Measurements from ENCODE around the gene C10orf67.

Gene C10orf67

DNA sequence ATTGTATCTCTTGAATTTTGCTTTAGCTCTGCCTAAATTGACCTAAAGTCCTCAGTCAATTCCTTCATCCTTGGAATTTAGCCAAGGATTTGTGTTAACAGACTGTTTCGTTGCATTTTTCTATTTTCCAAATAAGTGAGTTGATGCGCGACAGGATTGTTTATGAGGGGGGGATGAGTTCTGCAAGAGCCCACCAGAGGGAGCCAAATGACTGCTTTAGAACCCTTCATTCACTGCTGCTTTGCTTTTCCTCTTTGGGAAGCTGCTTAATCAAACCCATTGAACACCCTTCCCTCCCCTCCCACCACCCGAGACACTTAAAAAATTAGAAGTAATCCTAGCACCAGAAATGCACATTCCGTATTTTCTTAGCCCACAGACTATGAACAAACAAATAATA lies 186.2 kb downstream of the C10orf67 start:
- DNase-seq, result peak; percentile 4

DNA sequence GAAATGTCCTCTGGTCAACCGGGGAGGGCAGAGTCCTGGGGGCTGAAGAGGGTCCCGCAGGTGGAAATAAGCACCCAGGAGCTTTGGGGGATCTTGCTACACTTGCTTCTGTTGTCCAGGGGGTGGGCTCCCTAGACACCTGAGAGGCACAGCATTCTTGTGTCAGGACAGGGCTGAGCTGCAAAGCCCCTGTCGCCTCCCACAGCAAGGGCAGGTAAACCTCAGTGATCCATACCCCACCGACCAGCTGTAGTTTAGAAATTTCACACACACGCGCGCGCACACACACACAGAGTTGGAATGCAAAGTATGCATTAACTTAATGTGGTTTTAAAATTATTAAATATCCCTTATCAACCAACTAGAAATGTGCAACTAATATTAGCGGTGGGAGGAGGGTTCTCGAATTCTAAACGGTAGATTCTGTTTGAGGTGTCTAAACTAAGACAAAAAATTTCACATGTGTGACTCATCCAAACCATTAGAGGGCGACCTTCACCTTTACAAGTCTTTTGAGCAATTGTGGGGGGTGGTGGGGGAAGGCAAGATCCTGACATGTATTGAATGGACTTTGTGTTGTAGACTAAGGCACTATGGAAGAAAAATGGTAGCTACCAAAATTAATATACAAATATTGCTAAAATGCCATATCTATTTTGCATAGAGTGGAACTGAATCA lies 186.8 kb downstream of the C10orf67 start:
- no peak for DNase-seq

DNA sequence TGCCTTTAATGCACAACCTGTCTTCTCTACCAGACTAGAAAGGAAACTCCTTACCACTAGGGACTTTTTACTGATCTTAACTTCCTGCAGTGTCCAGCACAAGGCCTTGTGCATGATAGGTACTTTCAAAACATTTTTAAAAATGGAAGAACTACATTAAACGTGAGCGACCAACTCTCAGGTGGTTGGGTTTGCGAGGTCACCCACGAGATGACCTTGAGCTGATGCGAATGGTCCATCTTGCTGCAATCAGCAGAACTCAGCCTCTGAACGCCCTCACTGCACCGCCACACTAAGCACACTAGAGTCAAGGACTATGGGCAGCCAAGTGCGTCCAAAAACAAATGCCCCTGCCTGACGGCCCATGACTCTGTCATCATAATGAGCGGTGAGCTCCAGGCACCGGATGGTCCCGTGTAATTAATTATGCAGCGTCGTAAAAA lies 187.3 kb downstream of the C10orf67 start:
- no peak for DNase-seq

DNA sequence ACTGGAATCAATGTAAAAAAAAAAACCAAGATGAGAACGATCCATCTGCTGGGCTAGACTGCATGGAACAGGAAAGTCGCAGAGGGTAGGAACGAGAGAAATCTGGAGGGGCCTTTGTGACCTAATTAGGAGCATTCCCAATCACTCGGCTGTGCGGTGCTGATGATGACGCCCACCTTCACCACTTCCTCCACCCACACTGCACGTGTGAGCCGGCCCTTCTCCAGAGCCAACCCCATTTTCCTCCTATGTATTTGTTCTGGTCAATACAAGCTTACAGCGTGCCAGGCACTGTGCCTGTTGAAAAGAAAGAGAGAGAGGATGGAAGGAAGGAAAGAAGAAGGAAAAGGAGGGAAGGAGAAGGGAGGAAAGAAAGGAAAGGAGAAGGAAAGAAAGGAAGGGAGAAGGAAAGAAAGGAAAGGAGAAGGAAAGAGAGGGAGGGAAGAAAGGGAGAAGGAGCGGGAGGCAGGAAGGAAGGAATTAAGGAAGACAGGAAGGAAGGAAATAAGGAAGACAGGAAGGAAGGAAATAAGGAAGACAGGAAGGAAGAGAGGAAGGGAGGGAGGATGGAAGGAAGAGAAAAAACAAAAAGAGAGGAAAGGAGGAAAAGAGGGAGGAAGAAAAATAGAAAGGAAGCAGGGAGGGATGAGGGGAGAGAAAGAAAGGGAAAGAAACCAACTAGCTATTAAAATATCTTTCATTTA lies 188.0 kb downstream of the C10orf67 start:
- DNase-seq, result no peak

DNA sequence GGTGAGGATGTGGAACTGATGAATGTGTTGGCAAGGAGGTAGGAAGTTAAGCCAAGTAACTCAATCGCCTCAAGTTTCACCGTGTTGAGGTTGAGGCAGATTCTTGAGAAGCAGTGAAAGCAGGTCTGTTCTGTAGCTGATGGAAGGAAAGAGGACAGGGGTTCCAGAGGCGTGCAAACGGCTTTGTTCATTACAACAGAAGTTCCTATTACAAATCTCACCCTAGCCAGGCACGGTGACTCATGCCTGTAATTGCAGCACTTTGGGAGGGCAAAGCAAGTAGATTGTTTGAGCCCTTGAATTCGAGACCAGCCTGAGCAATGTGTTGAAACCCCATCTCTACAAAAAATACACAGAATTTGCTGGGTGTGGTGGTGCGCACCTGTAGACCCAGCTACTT lies 189.4 kb downstream of the C10orf67 start:
- DNase-seq, result no peak
